Panc1 (cell line): ENCODE measurements around the gene GTF3C5.

ENCODE experiments used
- POLR2AphosphoS5 ChIP-seq: IDR thresholded peaks from 2 replicates; pipeline ENCODE4 v1.6.1; 2012; ENCODE audit warnings: mild to moderate bottlenecking, low read depth, low read length, moderate library complexity
- TF ChIP-seq, protein P1 (sequence below): fragments of 450-650 bp; IDR thresholded peaks from 2 replicates; pipeline ENCODE4 v1.5.1; 2017; ENCODE audit warnings: mild to moderate bottlenecking
- TF ChIP-seq, protein P2 (sequence below), 2 experiments: IDR thresholded peaks; 2 replicates each; pipeline ENCODE4 v1.6.1; 2011 to 2012; ENCODE audit warnings: low read depth in 2 of 2, control low read depth in 1 of 2, low read length in 1 of 2, mild to moderate bottlenecking in 1 of 2, moderate library complexity in 1 of 2; ENCODE audit not compliant: insufficient read depth in 1 of 2

DNA sequence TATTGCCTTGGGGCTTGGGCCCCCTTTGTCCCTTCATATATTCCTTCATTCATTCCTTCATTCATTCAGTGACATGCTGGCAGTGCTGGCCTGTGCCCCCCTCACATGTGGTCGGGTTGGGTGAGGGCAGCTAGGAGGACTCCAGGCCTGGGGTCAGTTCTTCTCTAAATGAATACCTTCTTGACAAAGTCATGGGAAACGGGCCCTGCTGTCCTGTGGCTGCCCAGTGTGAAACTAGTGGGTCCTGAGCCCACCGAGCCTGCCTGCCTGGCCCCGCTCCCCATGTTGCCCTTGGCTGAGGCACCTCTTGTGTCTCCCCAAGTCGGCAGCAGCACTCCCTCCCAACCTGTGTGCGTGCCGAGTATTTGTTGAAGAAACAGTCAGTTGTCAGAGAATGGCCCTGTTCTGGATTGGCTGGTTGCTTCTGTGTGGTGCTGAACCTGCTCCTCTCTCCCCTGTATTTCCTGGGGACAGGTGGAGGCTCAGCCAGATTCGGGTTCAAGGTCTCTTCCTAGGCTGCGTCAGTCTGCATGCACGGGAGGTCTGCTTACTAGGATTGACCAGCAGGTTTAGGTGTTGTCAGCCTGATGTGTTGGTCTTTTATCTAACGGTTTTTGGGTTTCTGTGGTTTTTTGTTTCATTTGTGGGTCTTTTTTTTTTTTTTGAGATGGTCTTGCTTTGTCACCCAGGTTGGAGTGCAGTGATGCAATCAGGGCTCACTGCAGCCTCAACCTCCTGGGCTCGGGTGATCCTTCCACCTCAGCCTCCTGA lies 27.9 kb downstream of the GTF3C5 start:
- TF ChIP-seq, protein P1, sequence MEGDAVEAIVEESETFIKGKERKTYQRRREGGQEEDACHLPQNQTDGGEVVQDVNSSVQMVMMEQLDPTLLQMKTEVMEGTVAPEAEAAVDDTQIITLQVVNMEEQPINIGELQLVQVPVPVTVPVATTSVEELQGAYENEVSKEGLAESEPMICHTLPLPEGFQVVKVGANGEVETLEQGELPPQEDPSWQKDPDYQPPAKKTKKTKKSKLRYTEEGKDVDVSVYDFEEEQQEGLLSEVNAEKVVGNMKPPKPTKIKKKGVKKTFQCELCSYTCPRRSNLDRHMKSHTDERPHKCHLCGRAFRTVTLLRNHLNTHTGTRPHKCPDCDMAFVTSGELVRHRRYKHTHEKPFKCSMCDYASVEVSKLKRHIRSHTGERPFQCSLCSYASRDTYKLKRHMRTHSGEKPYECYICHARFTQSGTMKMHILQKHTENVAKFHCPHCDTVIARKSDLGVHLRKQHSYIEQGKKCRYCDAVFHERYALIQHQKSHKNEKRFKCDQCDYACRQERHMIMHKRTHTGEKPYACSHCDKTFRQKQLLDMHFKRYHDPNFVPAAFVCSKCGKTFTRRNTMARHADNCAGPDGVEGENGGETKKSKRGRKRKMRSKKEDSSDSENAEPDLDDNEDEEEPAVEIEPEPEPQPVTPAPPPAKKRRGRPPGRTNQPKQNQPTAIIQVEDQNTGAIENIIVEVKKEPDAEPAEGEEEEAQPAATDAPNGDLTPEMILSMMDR, result no peak
- TF ChIP-seq POLR2AphosphoS5, result no peak
- TF ChIP-seq, protein P2, sequence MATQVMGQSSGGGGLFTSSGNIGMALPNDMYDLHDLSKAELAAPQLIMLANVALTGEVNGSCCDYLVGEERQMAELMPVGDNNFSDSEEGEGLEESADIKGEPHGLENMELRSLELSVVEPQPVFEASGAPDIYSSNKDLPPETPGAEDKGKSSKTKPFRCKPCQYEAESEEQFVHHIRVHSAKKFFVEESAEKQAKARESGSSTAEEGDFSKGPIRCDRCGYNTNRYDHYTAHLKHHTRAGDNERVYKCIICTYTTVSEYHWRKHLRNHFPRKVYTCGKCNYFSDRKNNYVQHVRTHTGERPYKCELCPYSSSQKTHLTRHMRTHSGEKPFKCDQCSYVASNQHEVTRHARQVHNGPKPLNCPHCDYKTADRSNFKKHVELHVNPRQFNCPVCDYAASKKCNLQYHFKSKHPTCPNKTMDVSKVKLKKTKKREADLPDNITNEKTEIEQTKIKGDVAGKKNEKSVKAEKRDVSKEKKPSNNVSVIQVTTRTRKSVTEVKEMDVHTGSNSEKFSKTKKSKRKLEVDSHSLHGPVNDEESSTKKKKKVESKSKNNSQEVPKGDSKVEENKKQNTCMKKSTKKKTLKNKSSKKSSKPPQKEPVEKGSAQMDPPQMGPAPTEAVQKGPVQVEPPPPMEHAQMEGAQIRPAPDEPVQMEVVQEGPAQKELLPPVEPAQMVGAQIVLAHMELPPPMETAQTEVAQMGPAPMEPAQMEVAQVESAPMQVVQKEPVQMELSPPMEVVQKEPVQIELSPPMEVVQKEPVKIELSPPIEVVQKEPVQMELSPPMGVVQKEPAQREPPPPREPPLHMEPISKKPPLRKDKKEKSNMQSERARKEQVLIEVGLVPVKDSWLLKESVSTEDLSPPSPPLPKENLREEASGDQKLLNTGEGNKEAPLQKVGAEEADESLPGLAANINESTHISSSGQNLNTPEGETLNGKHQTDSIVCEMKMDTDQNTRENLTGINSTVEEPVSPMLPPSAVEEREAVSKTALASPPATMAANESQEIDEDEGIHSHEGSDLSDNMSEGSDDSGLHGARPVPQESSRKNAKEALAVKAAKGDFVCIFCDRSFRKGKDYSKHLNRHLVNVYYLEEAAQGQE (IDR thresholded peaks at IDR 0.05; ENCODE audit: insufficient read depth in 1 of 2, low read depth in 2 of 2, low read length in 1 of 2), result no peak
